ENCODE data around the gene KCNH8.
"Not testable (repeated sequence)": the region's sequence is repeated elsewhere in the genome, so short reads cannot be mapped to it uniquely, and the experiment has no call there.

Gene KCNH8

GRCh38 chr3:19232566-19232965 lies 84.3 kb downstream of the KCNH8 start:
- Mint-ChIP-seq H3K27ac (no peak overlapping the region), H3K4me1 (ENCODE audit: low read depth in 2 of 2) (no peaks in the 10 kb centered on the region), H3K36me3 (ENCODE audit: insufficient read depth) (no peaks in the 10 kb centered on the region), H3K4me3 (no peak overlapping the region), H3K27me3 (no peaks in the 10 kb centered on the region), H3K9me3 (peaks cover 0 to 2% of the 10 kb centered on the region in 2 donors)
- no peak for ATAC-seq (replicated peaks)
- DNase-seq: no peak

DNA sequence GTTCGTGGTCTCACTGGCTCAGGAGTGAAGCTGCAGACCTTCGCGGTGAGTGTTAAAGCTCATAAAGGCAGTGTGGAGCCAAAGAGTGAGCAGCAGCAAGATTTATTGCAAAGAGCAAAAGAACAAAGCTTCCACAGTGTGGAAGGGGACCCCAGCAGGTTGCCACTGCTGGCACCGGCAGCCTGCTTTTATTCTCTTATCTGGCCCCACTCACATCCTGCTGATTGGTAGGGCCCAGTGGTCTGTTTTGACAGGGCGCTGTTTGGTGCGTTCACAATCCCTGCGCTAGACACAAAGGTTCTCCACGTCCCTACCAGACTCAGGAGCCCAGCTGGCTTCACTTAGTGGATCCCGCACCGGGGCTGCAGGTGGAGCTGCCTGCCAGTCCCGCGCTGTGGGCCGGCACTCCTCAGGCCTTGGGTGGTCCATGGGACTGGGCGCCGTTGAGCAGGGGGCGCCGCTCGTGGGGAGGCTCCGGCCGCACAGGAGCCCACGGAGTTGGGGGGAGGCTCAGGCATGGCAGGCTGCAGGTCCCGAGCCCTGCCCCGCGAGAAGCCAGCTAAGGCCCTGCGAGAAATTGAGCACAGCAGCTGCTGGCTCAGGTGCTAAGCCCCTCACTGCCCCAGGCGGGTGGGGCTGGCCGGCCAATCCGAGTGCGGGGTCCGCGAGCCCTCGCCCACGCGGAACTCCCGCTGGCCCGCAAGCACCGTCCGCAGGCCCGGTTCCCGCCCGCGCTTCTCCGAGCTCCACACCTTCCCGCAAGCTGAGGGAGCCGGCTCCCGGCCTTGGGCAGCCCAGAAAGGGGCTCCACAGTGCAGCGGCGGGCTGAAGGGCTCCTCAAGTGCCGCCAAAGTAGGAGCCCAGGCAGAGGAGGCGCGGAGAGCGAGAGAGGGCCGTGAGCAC lies 85.8 kb downstream of the KCNH8 start:
- DNase-seq; H3K9me3 Mint-ChIP-seq; ATAC-seq (replicated peaks); H3K27ac Mint-ChIP-seq; H3K27me3 Mint-ChIP-seq; H3K36me3 Mint-ChIP-seq (ENCODE audit: insufficient read depth); H3K4me3 Mint-ChIP-seq; H3K4me1 Mint-ChIP-seq (ENCODE audit: low read depth in 2 of 2): not testable (repeated sequence)

DNA sequence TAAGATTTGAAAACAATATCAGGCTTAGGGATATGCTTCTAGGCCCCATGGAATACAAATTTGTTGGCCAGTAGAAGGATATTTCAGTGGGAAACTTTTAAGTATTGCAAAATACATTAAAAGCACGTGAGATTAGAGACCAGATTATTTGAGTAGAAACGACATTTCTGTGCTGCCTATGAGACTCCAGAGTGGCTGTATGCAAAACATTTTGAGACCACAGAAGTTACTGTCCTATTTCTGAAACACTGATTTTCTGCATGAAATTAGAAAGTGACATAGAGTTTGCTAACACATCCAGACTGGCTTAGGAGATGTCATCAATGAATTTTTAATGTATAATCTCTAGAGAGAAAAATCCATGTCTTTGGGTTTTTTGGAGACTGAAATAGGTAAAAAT lies 99.8 kb downstream of the KCNH8 start:
- no peaks in the 10 kb centered on the region for H3K36me3 Mint-ChIP-seq (ENCODE audit: insufficient read depth)
- no peaks in the 10 kb centered on the region for H3K4me1 Mint-ChIP-seq (ENCODE audit: low read depth in 2 of 2)
- H3K27ac Mint-ChIP-seq: no peak overlapping the region
- DNase-seq: no peak
- no peaks in the 10 kb centered on the region for H3K27me3 Mint-ChIP-seq
- ATAC-seq (replicated peaks): no peak
- no peak overlapping the region for H3K4me3 Mint-ChIP-seq
- peaks cover 3 to 7% of the 10 kb centered on the region in 2 donors for H3K9me3 Mint-ChIP-seq

DNA sequence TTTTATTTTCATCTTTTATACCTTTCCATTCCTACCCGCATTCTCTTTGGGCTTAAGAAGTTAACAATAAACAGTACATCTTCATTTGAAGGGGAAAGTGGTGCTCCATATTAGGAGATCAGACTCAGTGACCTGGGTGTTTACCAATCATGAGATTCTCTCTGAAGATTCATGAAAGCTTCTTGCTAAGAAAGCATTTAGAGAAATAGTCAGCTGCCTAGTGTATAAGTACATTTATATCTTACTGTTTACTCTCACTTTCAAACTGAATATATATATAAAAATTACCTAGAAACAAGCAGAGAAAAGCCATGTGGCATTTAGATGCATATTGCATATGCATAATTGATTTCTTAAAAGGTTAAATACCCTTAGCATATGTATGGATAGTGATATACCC lies 100.5 kb downstream of the KCNH8 start:
- Mint-ChIP-seq H3K4me1 (ENCODE audit: low read depth in 2 of 2) (no peaks in the 10 kb centered on the region), H3K27me3 (no peaks in the 10 kb centered on the region), H3K36me3 (ENCODE audit: insufficient read depth) (no peaks in the 10 kb centered on the region), H3K9me3 (peaks cover 3 to 7% of the 10 kb centered on the region in 2 donors), H3K4me3 (no peak overlapping the region), H3K27ac (no peak overlapping the region)
- no peak for ATAC-seq (replicated peaks)
- DNase-seq: no peak

DNA sequence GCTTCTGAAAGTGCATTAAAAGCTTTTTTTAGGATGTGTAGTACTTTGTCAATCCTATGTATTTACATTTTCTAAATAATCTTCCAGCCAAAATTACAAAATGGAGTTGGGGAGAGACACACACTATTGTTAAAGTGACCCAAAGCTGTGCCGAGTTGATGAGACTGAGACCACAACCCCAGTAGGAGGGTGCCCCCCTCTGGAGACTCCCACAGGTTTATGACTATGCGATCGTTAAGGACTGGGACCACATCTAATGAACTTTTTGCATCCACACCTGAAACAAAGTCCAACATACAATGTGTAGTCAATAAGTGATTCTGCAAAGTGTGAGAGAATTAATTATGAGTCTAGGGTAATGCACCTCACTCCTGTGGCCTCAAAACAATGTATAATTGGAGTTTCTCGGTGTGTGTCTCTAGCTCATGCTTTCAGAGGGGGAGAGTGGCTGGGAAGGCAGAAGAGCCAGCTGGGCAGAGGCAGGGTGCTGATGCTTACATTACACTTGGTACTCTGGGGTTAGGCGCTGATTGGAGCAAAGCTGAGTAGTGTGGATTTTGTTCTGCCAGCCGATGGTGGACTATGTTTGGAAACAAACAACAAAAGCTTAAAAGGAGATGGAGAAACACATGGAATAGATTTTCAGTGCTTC lies 102.8 kb downstream of the KCNH8 start:
- Mint-ChIP-seq H3K4me1 (ENCODE audit: low read depth in 2 of 2) (no peaks in the 10 kb centered on the region), H3K36me3 (ENCODE audit: insufficient read depth) (no peaks in the 10 kb centered on the region), H3K27me3 (no peaks in the 10 kb centered on the region), H3K9me3 (peaks cover 0 to 3% of the 10 kb centered on the region in 2 donors), H3K27ac (no peak overlapping the region), H3K4me3 (no peak overlapping the region)
- no peak for DNase-seq
- no peak for ATAC-seq (replicated peaks)

GRCh38 chr3:19254189-19254588 lies 105.9 kb downstream of the KCNH8 start:
- H3K27me3 Mint-ChIP-seq: no peaks in the 10 kb centered on the region
- no peak for ATAC-seq (replicated peaks)
- H3K27ac Mint-ChIP-seq: no peak overlapping the region
- peaks cover 0 to 2% of the 10 kb centered on the region in 2 donors for H3K9me3 Mint-ChIP-seq
- no peak for DNase-seq
- no peak overlapping the region for H3K4me3 Mint-ChIP-seq
- H3K4me1 Mint-ChIP-seq (ENCODE audit: low read depth in 2 of 2): no peaks in the 10 kb centered on the region
- H3K36me3 Mint-ChIP-seq (ENCODE audit: insufficient read depth): no peaks in the 10 kb centered on the region

- H3K27ac Mint-ChIP-seq: no peak overlapping the region
- no peak for ATAC-seq (replicated peaks)
- no peak overlapping the region for H3K4me3 Mint-ChIP-seq
- H3K9me3 Mint-ChIP-seq: peaks cover 0 to 4% of the 10 kb centered on the region in 2 donors
- H3K27me3 Mint-ChIP-seq: no peaks in the 10 kb centered on the region
- H3K36me3 Mint-ChIP-seq (ENCODE audit: insufficient read depth): no peaks in the 10 kb centered on the region
- H3K4me1 Mint-ChIP-seq (ENCODE audit: low read depth in 2 of 2): no peaks in the 10 kb centered on the region
- no peak for DNase-seq
Observed at GRCh38 chr3:19254784-19255338, 106.6 kb downstream of the KCNH8 start.

DNA sequence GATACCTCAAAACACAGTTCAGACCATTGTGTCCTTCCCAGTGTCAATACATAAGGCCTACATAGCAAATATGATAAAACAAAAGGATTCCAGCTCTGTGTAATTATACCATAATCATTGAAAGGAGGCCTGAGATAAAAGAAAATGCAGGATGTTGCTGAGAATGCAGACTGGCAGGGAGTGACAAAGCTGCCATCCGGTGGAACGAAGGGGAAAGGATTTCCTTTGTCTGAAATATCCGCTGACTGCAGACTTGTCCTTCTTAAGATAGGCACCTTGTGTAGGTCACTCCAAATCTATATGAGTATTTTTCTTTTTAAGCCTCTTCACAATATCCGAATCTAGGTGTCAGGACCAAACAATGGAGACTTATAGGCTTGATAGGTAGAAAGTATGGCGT lies 108.0 kb downstream of the KCNH8 start:
- DNase-seq (no peak), ATAC-seq (replicated peaks) (no peak)
- H3K9me3 Mint-ChIP-seq: peaks cover 0 to 4% of the 10 kb centered on the region in 2 donors
- H3K4me3 Mint-ChIP-seq: no peak overlapping the region
- H3K27me3 Mint-ChIP-seq: no peaks in the 10 kb centered on the region
- no peaks in the 10 kb centered on the region for H3K4me1 Mint-ChIP-seq (ENCODE audit: low read depth in 2 of 2)
- no peak overlapping the region for H3K27ac Mint-ChIP-seq
- H3K36me3 Mint-ChIP-seq (ENCODE audit: insufficient read depth): no peaks in the 10 kb centered on the region

DNA sequence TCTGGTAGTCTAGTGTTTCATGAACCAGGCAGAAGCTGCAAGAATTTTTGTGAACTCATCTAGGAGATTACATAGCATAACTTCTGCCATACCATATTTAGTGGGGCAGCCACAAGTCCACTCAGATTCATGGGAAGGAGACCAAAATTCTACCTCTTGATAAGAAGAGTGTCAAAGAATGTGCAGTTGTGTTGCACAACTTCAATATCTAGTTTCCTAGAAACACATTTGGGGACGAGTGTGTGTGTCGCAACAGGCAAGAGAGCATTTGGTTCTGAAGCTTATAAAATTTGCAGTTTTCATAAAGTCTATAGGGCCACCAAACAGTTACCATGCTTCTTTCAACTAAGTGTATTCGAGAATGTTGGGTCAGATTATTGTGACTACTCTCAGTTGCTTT lies 115.3 kb downstream of the KCNH8 start:
- DNase-seq: no peak
- no peaks in the 10 kb centered on the region for H3K4me1 Mint-ChIP-seq (ENCODE audit: low read depth in 2 of 2)
- H3K27ac Mint-ChIP-seq: no peak overlapping the region
- no peaks in the 10 kb centered on the region for H3K27me3 Mint-ChIP-seq
- no peak overlapping the region for H3K4me3 Mint-ChIP-seq
- H3K36me3 Mint-ChIP-seq (ENCODE audit: insufficient read depth): no peaks in the 10 kb centered on the region
- no peak for ATAC-seq (replicated peaks)
- H3K9me3 Mint-ChIP-seq: peaks cover 0 to 4% of the 10 kb centered on the region in 2 donors

DNA sequence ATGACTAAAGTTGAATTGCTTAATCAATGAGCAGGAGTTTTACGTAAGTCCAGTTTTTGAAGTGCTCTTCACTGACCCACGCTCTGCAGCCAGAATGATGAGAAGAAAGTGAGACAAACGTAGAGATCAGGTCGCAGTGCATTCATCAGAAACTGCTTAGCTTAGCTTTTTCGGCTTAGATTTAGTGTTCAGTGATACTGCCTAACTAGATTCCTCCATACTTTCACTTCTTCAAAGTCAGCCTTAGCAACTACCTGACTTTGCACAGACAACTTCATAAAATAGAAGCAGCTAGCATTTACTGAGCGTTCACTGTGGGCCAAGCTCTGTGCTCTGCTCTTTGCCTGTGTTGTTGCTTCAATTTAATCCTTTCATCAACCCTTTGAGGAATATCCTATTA lies 116.1 kb downstream of the KCNH8 start:
- Mint-ChIP-seq H3K4me3 (no peak overlapping the region), H3K27ac (no peak overlapping the region), H3K36me3 (ENCODE audit: insufficient read depth) (no peaks in the 10 kb centered on the region), H3K4me1 (ENCODE audit: low read depth in 2 of 2) (no peaks in the 10 kb centered on the region), H3K9me3 (peaks cover 0 to 4% of the 10 kb centered on the region in 2 donors), H3K27me3 (no peaks in the 10 kb centered on the region)
- ATAC-seq (replicated peaks): no peak
- no peak for DNase-seq

- ATAC-seq (replicated peaks): no peak
- no peak for DNase-seq
- Mint-ChIP-seq H3K27me3 (no peaks in the 10 kb centered on the region), H3K36me3 (ENCODE audit: insufficient read depth) (no peaks in the 10 kb centered on the region), H3K4me1 (ENCODE audit: low read depth in 2 of 2) (no peaks in the 10 kb centered on the region), H3K27ac (peak overlapping the region in 1 of 2 donors; percentile 10), H3K4me3 (no peak overlapping the region), H3K9me3 (peaks cover 0 to 2% of the 10 kb centered on the region in 2 donors)
Observed at GRCh38 chr3:19267040-19267439, 118.7 kb downstream of the KCNH8 start.

DNA sequence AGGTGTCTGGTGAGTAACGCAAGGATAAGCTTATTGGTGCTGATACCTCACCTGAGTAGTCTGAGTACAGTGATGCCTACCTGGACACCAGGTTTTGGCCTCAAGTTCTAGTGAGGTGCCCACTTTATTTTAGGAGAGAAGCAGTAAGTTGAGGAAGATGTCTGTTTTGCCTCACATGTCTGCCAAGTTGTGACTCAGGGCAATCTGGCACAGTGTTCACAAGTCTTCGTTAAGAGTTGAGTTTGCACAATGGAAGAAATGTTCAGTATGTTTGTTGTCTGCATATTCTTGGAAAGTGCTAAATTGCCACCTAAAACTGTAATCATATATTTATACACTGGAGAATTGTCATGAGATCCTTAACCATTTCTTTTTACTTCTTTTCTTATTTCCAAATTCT lies 122.2 kb downstream of the KCNH8 start:
- Mint-ChIP-seq H3K9me3 (peaks cover 0 to 2% of the 10 kb centered on the region in 2 donors), H3K27ac (no peak overlapping the region), H3K36me3 (ENCODE audit: insufficient read depth) (no peaks in the 10 kb centered on the region), H3K4me3 (no peak overlapping the region), H3K27me3 (no peaks in the 10 kb centered on the region), H3K4me1 (ENCODE audit: low read depth in 2 of 2) (no peaks in the 10 kb centered on the region)
- DNase-seq (no peak), ATAC-seq (replicated peaks) (no peak)

- Mint-ChIP-seq H3K36me3 (ENCODE audit: insufficient read depth) (no peaks in the 10 kb centered on the region), H3K27me3 (no peaks in the 10 kb centered on the region), H3K27ac (no peak overlapping the region), H3K4me3 (no peak overlapping the region), H3K4me1 (ENCODE audit: low read depth in 2 of 2) (no peaks in the 10 kb centered on the region), H3K9me3 (peaks cover 0 to 2% of the 10 kb centered on the region in 2 donors)
- ATAC-seq (replicated peaks) (no peak), DNase-seq (no peak)
Observed at GRCh38 chr3:19272296-19272695, 124.0 kb downstream of the KCNH8 start.

GRCh38 chr3:19273091-19273490 lies 124.8 kb downstream of the KCNH8 start:
- no peak for DNase-seq
- H3K36me3 Mint-ChIP-seq (ENCODE audit: insufficient read depth): no peaks in the 10 kb centered on the region
- no peaks in the 10 kb centered on the region for H3K4me1 Mint-ChIP-seq (ENCODE audit: low read depth in 2 of 2)
- no peak for ATAC-seq (replicated peaks)
- H3K4me3 Mint-ChIP-seq: no peak overlapping the region
- H3K9me3 Mint-ChIP-seq: peaks cover 0 to 2% of the 10 kb centered on the region in 2 donors
- H3K27me3 Mint-ChIP-seq: no peaks in the 10 kb centered on the region
- H3K27ac Mint-ChIP-seq: no peak overlapping the region
